WTC11 (cell line): ENCODE results near the gene C1orf159. TPM values are rescaled to one million over a fixed set of nuclear protein-coding genes. Genes with fewer than 3 reads are reported as not detected.

ENCODE experiments used
- ATAC-seq: fragments of 200-7000 bp; cut with Tn5 transposase; 2 replicates; pipeline ENCODE4 v1.10.0; 2021; ENCODE audit warnings: mild to moderate bottlenecking, moderate library complexity
- CTCF ChIA-PET: fragments of 300-600 bp; sonication (Branson Sonifier 250); formaldehyde crosslinking; loops from one replicate; lab custom pipeline; 2021; ENCODE audit warnings: antibody characterized with exemption; lab: Charles Lee
- POLR2A ChIA-PET: fragments of 350-600 bp; sonication (Branson Sonifier 250); formaldehyde crosslinking; loops from one replicate; lab custom pipeline; 2021; ENCODE audit warnings: antibody characterized with exemption; lab: Charles Lee
- DNase-seq: peaks from one replicate; pipeline ENCODE4 v3.0.0; 2021; ENCODE audit warnings: low spot score
- H3K27ac Mint-ChIP-seq: 2 replicates; pipeline ENCODE4 v1.8.0; 2021; ENCODE audit warnings: mixed read lengths
- H3K27me3 Mint-ChIP-seq: 2 replicates; pipeline ENCODE4 v1.8.0; 2021; ENCODE audit warnings: low read depth, mild to moderate bottlenecking, moderate library complexity, mixed read lengths
- H3K36me3 Mint-ChIP-seq: 2 replicates; pipeline ENCODE4 v1.8.0; 2021; ENCODE audit warnings: mixed read lengths
- H3K4me1 Mint-ChIP-seq: 2 replicates; pipeline ENCODE4 v1.8.0; 2022; ENCODE audit warnings: mixed read lengths
- H3K4me3 Mint-ChIP-seq: 2 replicates; pipeline ENCODE4 v1.8.0; 2021; ENCODE audit warnings: mild to moderate bottlenecking, moderate library complexity, mixed read lengths
- H3K9me3 Mint-ChIP-seq: 2 replicates; pipeline ENCODE4 v1.8.0; 2021; ENCODE audit warnings: mixed read lengths
- ATF3 ChIP-seq: sonication (generic); formaldehyde crosslinking; conservative IDR thresholded peaks from 2 replicates; pipeline ENCODE4 v1.8.1; 2022; ENCODE audit warnings: mild to moderate bottlenecking, missing genetic modification reagents
- CDX4 ChIP-seq: fragments of 250-450 bp; sonication (Bioruptor Pico); IDR thresholded peaks from 2 replicates; pipeline ENCODE4 v1.9.0; 2021; ENCODE audit warnings: moderate library complexity, mild to moderate bottlenecking, inconsistent platforms, borderline replicate concordance
- ERG ChIP-seq: fragments of 250-450 bp; sonication (Bioruptor Pico); IDR thresholded peaks from 2 replicates; pipeline ENCODE4 v1.8.0; 2021; ENCODE audit warnings: mild to moderate bottlenecking
- FOXP1 ChIP-seq: sonication (generic); formaldehyde crosslinking; IDR thresholded peaks from 2 replicates; pipeline ENCODE4 v1.8.0; 2022; ENCODE audit warnings: missing genetic modification reagents, mild to moderate bottlenecking, moderate library complexity, borderline replicate concordance
- HMGA2 ChIP-seq: fragments of 250-450 bp; sonication (Bioruptor Pico); IDR thresholded peaks from 2 replicates; pipeline ENCODE4 v1.4.0; 2021; ENCODE audit warnings: mild to moderate bottlenecking, moderate library complexity
- HMGXB4 ChIP-seq: sonication (generic); formaldehyde crosslinking; IDR thresholded peaks from 2 replicates; pipeline ENCODE4 v1.8.1; 2023; ENCODE audit warnings: mild to moderate bottlenecking, moderate library complexity, missing genetic modification reagents
- JAZF1 ChIP-seq: fragments of 250-450 bp; sonication (Bioruptor Pico); IDR thresholded peaks from 2 replicates; pipeline ENCODE4 v1.9.0; 2021; ENCODE audit warnings: moderate library complexity, mild to moderate bottlenecking, inconsistent platforms
- KAT7 ChIP-seq: sonication (generic); formaldehyde crosslinking; IDR thresholded peaks from 2 replicates; pipeline ENCODE4 v1.8.1; 2023; ENCODE audit warnings: missing genetic modification reagents, mild to moderate bottlenecking, borderline replicate concordance
- MYBL2 ChIP-seq: sonication (generic); formaldehyde crosslinking; IDR thresholded peaks from 2 replicates; pipeline ENCODE4 v1.8.1; 2023; ENCODE audit warnings: mild to moderate bottlenecking, moderate library complexity, missing genetic modification reagents
- RELA ChIP-seq: sonication (generic); formaldehyde crosslinking; IDR thresholded peaks from 2 replicates; pipeline ENCODE4 v1.8.1; 2022; ENCODE audit warnings: missing genetic modification reagents, mild to moderate bottlenecking, borderline replicate concordance
- SMAD4 ChIP-seq: sonication (generic); formaldehyde crosslinking; IDR thresholded peaks from 2 replicates; pipeline ENCODE4 v1.8.0; 2022; ENCODE audit warnings: mild to moderate bottlenecking, missing genetic modification reagents
- SP1 ChIP-seq: sonication (generic); formaldehyde crosslinking; conservative IDR thresholded peaks from 2 replicates; pipeline ENCODE4 v1.8.1; 2022; ENCODE audit warnings: missing genetic modification reagents
- TCF7 ChIP-seq: sonication (generic); formaldehyde crosslinking; IDR thresholded peaks from 2 replicates; pipeline ENCODE4 v1.8.0; 2022; ENCODE audit warnings: mild to moderate bottlenecking, low read depth, missing genetic modification reagents, moderate library complexity
- USF1 ChIP-seq: sonication (generic); formaldehyde crosslinking; IDR thresholded peaks from 2 replicates; pipeline ENCODE4 v1.8.0; 2022; ENCODE audit warnings: mild to moderate bottlenecking, missing genetic modification reagents
- ZBTB43 ChIP-seq: sonication (generic); formaldehyde crosslinking; IDR thresholded peaks from 2 replicates; pipeline ENCODE4 v1.8.1; 2023; ENCODE audit warnings: mild to moderate bottlenecking, missing genetic modification reagents
- ZNF281 ChIP-seq: sonication (generic); formaldehyde crosslinking; IDR thresholded peaks from 2 replicates; pipeline ENCODE4 v1.8.0; 2023; ENCODE audit warnings: mild to moderate bottlenecking, missing genetic modification reagents
- ZNF416 ChIP-seq: fragments of 250-450 bp; sonication (Bioruptor Pico); IDR thresholded peaks from 2 replicates; pipeline ENCODE4 v1.9.0; 2021; ENCODE audit warnings: mild to moderate bottlenecking, inconsistent platforms
- total RNA-seq: library from RNA; stranded (reverse); gene quantifications from 3 replicates; pipeline ENCODE4 v1.2.3, GENCODE V29; 2021

Gene C1orf159
- total RNA-seq, 1 experiment from 2014 or later = 17.8 TPM

GRCh38 chr1:1068517-1069055 is 47.3 kb downstream of the C1orf159 start:
- no peaks in the 10 kb centered on the region; the same call in 1 of the 2 replicates for H3K4me1 Mint-ChIP-seq
- H3K9me3 Mint-ChIP-seq = no peaks in the 10 kb centered on the region
- TF ChIP-seq CDX4 (no peak), RELA (CRISPR knock-in tag) (no peak), SP1 (CRISPR knock-in tag) (peak; percentile 20; the same call in 1 of the 2 replicates), HMGA2 (CRISPR knock-in tag) (no peak), HMGXB4 (CRISPR knock-in tag) (0 out of 2 replicates have a peak, but pooled peaks have one; percentile 20)
- no peak overlapping the region for H3K27ac Mint-ChIP-seq
- H3K36me3 Mint-ChIP-seq = no peaks in the 10 kb centered on the region
- CTCF ChIA-PET = interaction anchor here (0.9 to 1.7 kb wide), 7 partner anchors 11 to 223 kb away, joined by 3 to 8 read pairs (median 3); no protein-coding TSS in a partner anchor
- peak overlapping the region; percentile 69 for H3K4me3 Mint-ChIP-seq
- DNase-seq (peak; percentile 57), ATAC-seq (peak; percentile 19)
- peaks cover 12% of the 10 kb centered on the region for H3K27me3 Mint-ChIP-seq
- POLR2A ChIA-PET = no interaction called here

GRCh38 chr1:1067860-1068516 is 47.9 kb downstream of the C1orf159 start:
- peaks cover 15% of the 10 kb centered on the region for H3K27me3 Mint-ChIP-seq
- TF ChIP-seq ZNF416 (no peak), MYBL2 (CRISPR knock-in tag) (0 out of 2 replicates have a peak, but pooled peaks have one; percentile 7)
- POLR2A ChIA-PET = interaction anchor here (0.5 kb wide), 1 partner anchor 33 kb away, joined by 3 read pairs; no protein-coding TSS in a partner anchor

GRCh38 chr1:1067284-1067859 is 48.5 kb downstream of the C1orf159 start:
- DNase-seq = no peak
- ChIA-PET CTCF (interaction anchor here (0.8 to 1.3 kb wide), 5 partner anchors 12 to 224 kb away, joined by 3 to 8 read pairs (median 3); no protein-coding TSS in a partner anchor), POLR2A (no interaction called here)
- no peak overlapping the region for H3K27ac Mint-ChIP-seq
- no peak overlapping the region for H3K4me3 Mint-ChIP-seq
- no peaks in the 10 kb centered on the region for H3K9me3 Mint-ChIP-seq
- H3K27me3 Mint-ChIP-seq = peaks cover 21% of the 10 kb centered on the region
- TF ChIP-seq ZNF281 = no peak
- no peak for TF ChIP-seq MYBL2 (CRISPR knock-in tag)
- TF ChIP-seq KAT7 (CRISPR knock-in tag) = no peak
- TF ChIP-seq SMAD4 = no peak
- TF ChIP-seq FOXP1 (CRISPR knock-in tag) = no peak
- TF ChIP-seq USF1 = no peak
- TF ChIP-seq ERG (CRISPR knock-in tag) = no peak
- TF ChIP-seq HMGA2 (CRISPR knock-in tag) = no peak
- no peak for TF ChIP-seq TCF7 (CRISPR knock-in tag)
- no peak for TF ChIP-seq ATF3 (CRISPR knock-in tag)
- no peak for TF ChIP-seq ZNF416
- TF ChIP-seq JAZF1 (CRISPR knock-in tag) = no peak
- no peak for TF ChIP-seq ZBTB43 (CRISPR knock-in tag)
- H3K36me3 Mint-ChIP-seq = no peaks in the 10 kb centered on the region
- no peak for ATAC-seq
- no peaks in the 10 kb centered on the region; the same call in 1 of the 2 replicates for H3K4me1 Mint-ChIP-seq

More at GRCh38 chr1:1067860-1068516, 47.9 kb downstream of the C1orf159 start:
- Mint-ChIP-seq H3K9me3 (no peaks in the 10 kb centered on the region), H3K36me3 (no peaks in the 10 kb centered on the region), H3K27ac (no peak overlapping the region), H3K4me3 (peak overlapping the region; percentile 66), H3K4me1 (no peaks in the 10 kb centered on the region; the same call in 1 of the 2 replicates)
- no peak for ATAC-seq
- CTCF ChIA-PET = interaction anchor here (0.8 to 1.7 kb wide), 7 partner anchors 12 to 224 kb away, joined by 3 to 8 read pairs (median 3); no protein-coding TSS in a partner anchor
- no peak for DNase-seq
